Activated CD8-positive, alpha-beta memory T cell treated with anti-CD3 and anti-CD28 coated beads, Interleukin-2, amount 50 U/mL, for 1 hour (primary cell): Measurements from ENCODE around the gene DMAC2.
"Not testable (repeated sequence)": the region's sequence is repeated elsewhere in the genome, so short reads cannot be mapped to it uniquely, and the experiment has no call there.

Experiments used
- DNase-seq: peaks from one replicate; pipeline ENCODE4 v3.0.0-alpha.2; 2020; ENCODE audit errors: extremely low read depth

Gene DMAC2

DNA sequence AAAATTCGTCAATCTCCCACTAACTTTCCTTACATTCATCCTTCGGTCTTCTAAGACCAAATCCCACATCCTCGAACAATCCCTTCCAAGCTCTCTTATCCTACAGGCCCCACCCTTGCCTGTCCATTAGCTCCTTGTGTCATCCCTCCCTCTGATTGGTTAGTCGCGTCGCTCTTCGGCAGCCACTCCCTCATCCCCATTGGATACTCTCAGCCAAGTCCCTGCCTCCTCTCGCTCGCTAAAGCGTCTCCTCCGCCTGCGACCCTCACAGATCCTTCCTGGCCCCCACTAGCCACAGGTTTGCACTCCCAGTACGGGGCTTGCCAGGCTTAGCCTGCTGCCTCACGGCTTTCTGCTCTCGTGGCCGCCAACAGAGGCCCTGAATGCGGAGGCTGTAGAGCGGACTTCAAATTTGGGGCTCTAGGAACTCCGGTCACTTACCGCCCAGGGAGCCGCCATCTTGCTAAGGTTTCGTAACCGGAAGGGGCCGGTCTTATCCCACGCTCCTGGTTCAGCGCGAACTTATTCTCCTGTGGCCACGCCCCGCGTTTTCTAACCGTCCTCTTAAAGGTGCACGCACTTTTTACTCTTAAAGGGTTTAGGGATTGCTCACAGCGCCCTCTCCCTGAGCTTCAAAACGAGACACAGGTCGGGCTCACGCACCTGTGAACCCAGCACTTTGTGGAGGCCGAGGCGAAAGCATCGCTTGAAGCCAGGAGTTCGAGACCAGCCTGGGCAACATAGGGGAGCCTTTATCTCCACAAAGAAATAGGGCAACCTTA lies at the start of gene DMAC2:
Gene DMAC2, minus strand, starts transcription at position 472 of the 782 bp plus-strand sequence. Its CDS starts 13 bp downstream, at position 459.
- DNase-seq, result peak; percentile 89

DNA sequence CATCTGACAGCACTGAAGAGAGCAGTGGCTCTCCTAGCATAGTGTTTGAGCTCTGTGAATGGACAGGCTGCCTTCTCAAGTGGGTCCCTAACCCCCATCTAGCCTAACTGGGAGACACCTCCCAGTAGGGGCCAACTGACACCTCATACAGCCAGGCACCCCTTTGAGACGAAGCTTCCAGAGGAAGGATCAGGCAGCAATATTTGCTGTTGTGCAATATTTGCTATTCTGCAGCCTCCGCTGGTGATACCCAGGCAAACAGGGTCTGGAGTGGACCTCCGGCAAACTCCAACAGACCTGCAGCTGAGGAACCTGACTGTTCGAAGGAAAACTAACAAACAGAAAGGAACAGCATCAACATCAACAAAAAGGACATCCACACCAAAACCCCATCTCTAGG lies 47.2 kb upstream of the DMAC2 start:
- not testable (repeated sequence) for DNase-seq

DNA sequence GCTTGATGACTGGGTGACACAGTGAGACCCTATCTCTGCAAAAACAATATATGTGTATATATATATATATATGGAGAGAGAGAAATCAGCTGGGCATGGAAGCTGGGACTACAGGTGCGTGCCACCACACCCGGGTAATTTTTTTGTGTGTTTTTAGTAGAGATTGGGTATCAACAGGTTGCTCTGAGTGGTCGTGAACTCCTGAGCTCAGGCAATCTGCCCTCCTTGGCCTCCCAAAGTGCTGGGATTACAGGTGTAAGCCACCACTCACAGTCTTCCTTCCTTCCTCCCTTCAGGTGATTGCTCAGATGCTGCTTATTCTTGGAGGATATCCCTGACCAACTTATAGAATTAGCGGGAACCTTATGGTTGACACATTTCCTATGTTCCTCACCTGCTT lies 45.1 kb upstream of the DMAC2 start:
- DNase-seq, result no peak

DNA sequence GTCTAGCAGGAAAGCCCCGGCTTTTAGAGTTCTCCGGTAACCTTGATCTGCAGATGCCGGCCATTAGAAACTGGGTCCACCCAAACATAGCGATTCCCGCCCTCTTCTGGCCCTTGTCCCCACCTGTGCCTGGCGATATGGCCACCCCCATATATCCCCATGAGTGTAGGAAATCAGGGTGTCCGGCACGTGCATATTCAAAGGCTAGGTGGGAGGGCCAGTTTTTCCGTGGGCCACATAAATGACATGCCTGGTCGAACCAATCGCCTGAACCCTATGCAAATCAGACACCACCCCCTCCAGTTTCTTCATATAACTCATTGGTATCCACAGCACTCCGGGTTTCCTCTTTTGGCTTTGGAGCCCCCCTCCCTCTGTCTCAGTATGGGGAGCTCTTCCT lies 40.6 kb upstream of the DMAC2 start:
- DNase-seq, result no peak

DNA sequence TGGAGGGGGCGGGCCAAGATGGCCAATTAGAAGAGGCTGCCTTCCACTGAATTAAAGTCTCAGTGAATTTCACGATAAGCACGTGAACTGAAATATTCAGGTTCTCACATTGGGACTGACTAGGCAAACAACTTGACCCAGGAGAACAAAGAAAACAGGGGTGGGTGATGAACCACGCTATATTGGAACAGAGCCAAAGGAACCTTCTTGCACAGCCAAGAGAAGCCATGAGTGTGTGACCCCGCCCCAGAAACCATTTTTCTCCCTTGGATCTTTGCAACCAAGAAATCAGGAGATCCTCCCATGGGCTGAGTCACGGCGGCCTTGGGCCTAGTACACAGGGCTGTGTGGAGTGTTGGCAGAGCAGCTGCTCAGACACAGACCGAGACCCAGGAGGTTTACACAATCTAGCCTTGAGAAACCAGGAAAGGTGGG lies 40.1 kb upstream of the DMAC2 start:
- no peak for DNase-seq

DNA sequence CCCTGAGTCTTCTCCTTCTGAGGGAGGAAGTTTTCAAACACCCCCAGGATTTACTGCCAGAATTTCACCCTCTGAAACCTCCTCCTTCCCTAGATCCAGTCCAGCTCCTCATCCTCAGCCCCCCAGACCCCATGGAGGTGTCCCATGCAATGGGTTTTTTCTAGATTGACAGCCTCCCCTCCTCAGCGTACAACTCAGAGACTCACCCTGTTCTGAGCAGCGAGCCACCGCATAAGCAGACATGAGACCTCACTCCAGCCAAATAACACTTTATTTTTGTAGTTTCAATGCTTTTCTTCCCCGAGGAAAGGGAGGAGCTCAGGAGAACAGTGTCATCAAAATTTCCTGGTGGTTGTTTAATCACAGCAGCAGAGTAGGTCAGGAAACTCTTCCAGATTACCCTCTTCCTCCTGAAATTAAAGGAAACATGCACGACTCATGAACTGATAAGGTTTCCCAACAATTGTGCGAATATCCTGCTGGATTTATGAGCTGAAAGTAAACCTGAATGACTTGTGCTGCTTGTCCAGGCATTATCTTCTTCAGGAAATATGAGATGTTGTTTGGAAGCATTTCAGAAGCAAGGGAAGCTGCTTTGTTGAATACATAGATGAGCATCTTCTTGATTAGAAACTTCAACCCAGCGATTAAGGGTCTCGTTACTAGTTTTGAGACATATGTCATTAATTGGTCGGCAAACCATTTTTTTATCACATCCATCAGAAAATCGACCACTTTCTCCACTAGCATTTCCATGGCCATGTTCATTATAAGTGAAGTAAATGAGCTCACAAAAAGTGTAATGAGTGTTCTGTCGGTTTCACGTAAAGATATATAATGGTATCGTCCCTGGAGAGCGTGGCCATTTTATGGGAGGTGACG lies 39.4 kb upstream of the DMAC2 start:
- no peak for DNase-seq

DNA sequence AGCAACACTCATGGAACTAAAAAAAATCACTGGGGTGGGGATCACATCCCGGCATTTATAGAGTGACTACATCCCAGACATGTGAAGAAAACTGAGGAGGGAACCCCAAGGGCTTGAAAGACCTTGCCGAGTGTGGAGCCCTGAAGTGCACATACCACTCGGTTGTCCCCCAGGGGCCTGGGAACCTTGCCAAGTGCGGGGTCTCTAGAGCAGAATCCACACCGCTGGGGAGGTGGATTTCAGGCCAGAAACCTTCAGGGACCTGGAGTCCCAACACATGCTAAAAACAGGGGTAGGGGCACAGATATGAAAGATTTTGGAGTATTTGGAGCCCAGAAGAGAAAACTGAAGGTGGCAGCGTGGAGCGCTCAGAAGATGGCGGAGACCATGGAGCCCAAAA lies 38.5 kb upstream of the DMAC2 start:
- DNase-seq, result no peak

DNA sequence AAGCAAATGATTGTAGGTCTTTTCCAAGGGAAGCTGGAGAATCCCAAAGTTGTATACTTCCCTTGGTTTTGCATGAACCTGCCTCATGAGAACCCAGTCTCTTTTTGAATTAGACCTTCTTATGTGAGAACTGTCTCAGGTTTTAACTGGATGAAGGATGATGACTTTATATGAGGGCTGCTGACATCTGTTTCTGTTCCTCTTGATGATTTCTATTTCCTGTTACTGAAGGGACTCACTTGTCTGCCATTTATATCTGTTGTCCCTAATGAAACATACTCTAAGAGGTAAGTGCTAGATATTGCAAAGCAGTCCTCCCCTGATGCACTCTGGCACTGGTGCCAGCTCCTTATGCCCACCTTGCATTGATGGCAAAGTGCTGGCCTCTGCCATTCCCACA lies 36.9 kb upstream of the DMAC2 start:
- no peak for DNase-seq

DNA sequence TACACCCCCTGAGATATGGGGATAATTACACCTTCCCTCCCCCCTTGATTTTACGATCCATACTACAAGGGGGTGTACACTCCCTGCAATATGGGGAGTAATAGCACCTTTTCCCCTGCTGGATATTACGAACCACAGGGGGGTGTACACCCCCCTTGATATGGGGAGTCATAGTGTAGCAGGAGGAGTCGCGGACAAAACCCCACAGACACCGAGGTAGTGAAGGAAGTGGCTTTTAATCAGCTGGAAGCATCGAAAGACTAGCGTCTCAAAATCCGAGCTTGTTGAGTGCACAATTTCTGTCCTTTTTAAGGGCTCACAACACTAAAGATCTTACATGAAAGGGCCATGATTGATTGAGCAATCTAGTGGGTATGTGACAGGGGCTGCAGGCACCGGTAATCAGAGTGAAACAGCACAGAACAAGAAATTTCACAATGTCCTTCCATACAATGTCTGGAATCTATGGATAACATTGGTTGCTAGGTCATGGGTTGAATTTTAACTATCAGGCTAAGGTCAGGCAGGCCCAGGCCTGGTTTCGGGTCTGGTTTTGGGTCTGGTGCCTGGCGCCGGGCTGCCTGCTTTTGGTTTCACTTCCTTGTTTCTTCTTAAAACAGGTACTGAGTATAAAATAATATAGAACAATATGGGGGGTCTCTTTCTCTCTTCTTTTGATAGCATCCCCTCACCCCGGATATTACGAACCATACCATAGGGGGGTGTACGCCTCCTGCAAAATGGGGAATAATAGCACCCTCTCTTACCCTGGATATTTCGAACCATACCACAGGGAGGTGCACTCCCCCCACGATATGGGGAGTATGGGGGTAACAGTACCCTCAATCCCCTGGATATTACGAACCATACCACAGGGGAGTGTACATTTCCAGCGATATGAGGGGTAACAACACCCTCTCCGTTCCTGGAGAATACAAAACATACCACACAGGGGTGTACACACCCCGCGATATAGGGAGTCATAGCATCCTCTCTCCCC lies 23.8 kb upstream of the DMAC2 start:
- not testable (repeated sequence) for DNase-seq

DNA sequence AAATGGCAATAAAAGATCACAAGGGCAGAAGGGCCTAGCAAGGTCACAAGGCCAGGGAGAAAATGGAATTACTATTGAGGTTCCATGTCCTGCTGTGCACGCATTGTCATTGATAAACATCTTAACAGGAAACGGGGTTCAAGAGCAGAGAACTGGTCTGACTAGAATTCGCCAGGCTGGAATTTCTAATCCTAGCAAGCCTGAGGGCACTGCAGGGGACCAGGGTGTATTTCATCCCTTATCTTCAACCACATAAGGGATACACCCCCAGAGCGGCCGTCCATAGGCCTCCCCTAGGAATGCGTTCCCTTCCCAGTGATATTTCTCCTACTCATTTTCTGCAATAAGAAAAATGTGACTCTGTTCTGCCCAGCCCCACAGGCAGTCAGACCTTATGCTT lies 22.8 kb upstream of the DMAC2 start:
- no peak for DNase-seq

DNA sequence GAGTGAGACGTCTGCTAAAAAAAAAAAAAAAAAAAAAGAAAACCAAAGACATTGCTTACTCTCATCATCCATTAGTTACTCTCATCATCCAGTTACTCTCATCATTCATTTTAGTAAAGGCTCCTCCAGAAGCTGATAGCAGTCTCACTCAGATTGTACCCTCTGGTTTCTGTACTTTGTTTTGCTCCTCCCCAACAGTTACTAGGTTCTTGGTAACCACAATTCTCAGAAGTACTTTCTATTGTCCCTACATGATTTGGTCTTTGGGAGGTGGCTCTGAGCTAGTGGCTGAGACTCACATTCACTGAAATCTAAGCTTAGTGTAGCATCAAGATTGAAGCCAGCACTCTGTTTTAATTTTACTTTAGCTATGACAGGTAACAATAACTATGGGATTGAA lies 17.5 kb upstream of the DMAC2 start:
- DNase-seq, result no peak

DNA sequence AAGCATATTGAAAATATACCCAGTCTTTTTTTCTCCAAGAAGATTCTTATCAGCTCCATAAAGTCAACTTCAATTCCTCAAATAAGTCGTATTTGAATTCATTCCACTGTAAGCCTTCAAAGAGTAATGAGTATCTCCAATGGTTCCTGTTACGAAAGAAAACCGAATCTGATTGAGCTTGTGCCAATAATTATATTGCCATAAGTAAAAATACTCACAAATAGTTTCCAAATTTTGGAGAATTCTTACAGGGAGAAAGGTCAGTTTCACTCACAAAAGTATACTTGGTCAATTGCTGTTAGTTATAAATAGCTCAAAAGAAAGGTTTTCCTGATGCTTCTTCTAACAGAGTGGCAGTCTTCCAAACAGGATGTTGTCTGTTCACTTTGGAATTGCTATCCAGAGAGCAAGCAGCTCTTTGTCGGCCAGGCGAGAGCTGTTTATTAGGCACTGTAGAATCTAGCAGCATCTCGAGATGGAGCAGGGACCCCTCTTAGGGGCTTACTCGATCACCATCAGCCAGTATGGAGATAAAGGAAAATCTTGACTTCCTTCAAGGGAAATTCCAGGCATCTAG lies 16.7 kb upstream of the DMAC2 start:
- no peak for DNase-seq

DNA sequence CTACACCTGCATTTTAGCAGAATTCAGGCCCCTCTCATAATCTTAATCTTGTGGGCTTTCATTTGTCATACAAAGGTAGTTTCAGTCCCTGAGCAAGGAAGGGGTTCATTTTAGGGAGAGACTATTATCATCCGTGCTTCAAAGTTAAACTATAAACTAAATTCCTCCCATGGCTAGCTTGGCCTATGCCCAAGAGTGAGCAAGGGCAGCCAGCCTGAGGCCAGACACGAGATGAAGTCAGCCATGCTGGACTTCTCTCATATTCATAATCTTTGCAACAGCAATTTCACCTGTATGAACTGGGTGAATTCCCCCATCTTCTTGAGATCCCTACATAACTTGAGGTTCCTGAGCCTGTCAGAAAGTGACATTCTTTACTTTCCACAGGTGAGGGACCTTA lies 16.2 kb upstream of the DMAC2 start:
- DNase-seq, result no peak

DNA sequence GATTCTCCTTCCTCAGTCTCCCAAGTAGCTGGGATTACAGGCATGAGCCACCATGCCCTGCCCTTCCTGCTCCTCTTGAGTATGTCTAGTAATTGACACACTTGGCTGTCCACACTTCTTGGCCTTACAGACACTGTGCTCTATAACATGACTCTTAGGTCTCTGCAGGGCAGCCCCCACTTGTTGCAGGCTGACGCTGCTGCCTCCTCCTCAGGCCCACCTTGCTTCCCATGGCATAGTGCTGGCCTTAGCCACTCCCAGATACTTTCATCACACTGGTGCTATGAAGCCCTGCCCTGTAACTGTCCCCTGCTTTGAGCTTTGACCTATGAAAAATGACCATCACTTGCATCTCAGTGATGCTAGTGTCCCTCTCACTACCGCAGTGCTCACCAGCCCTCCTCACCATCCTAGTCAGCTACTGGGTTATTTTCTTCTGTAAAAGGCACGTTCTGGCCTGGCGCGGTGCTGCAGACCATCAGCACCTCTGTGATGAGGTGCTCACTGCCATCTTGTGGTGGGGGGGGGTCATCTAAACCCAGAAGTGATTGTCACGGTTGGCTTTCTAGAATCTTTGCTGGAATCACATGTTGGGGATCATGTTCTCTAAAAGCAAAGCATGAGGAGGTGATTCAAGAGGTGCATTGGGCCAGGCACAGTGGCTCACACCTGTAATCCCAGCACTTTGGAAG lies 13.0 kb upstream of the DMAC2 start:
- DNase-seq, result no peak

DNA sequence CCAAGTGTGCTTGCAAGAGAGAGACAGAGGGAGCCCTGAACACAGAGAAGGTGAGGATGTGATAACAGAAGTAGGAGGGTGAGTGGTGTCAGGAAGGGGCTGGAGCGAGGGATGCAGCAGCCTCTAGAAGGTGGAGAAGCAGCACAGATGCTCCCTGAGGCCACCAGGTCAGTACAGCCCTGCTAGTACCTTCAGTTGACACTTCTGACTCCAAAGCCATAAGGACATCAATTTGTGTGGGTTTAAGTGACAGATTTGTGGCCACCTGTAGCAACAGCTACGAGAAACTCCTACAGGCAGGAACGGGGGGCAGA lies 10.1 kb upstream of the DMAC2 start:
- DNase-seq, result no peak

DNA sequence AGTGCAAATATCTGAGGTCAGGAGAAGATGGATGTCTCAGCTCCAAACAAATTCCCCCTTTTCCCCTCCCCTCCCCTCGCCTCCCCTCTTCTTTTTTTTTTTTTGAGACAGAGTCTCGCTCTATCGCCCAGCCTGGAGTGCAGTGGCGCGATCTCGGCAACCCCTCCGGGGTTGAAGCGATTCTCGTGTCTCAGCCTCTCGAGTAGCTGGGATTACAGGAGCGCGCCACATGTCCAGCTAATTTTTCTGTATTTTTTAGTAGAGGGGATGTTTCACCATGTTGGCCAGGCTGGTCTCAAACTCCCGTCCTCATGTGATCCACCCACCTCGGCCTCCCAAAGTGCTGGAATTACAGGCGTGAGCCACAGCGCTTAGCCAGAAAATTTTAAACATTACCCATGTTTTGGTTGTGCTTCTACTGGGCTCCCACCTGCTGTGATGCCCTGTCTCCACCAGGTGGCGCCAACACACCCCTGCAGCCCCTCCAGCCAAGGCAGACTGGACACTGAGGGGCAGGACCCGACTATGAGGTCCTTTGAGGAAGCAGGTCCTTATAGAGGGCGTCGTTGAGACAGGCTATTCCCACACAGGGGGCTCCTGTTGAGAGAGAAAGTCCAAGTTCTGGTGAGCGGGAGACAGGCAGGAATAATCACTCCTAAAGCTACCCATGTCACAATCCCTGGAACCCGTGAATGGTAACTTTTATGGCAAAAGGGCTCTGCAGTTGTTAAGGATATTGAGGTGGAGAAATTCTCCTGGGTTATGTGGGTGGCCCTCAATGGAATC lies 9.6 kb upstream of the DMAC2 start:
- DNase-seq, result no peak

DNA sequence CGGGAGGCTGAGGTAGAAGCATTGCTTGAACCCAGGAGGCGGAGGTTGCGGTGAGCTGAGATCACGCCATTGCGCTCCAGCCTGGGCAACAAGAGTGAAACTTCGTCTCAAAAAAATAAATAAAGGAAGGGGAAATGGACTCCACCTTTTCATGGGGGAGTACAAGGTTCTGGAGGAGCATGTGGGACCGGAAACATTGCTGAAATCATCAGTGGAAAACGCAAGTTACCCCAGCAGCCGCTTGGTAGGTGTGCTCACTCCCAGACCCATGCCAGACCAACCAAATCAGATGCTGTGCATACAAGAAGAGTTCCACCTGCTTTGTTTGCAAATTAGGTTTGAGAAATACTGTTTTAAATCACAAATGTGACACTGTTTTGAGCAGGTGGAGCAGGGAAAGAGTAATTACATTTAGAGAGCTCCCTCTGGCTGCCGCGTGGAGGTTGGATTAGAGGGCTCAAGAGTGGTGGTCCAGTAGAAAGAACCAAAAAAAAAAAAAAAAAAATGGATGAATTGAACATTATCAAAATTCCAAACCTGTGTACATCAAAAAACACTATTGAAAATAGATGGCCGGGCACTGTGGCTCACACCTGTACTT lies 8.1 kb upstream of the DMAC2 start:
- no peak for DNase-seq

DNA sequence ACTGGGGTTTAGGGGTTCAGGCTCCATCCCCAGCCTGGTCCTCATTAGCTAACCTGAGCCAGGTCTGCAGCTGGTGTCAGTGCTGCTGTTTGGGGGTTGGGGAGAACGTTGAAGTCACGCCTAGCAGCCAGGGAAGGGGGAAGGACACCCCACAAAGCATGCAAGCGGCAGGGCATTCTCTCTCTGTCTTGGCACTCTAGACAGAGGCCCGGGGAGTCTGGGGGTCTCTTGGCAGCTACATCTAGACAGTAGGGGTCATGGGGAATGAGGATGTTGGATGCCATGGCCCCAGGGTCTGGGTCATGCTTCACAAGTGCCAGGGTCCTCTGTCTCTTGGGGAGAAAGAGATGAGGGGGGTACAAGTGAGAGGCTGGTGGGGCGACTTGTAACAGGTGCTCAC lies 5.9 kb upstream of the DMAC2 start:
- no peak for DNase-seq

DNA sequence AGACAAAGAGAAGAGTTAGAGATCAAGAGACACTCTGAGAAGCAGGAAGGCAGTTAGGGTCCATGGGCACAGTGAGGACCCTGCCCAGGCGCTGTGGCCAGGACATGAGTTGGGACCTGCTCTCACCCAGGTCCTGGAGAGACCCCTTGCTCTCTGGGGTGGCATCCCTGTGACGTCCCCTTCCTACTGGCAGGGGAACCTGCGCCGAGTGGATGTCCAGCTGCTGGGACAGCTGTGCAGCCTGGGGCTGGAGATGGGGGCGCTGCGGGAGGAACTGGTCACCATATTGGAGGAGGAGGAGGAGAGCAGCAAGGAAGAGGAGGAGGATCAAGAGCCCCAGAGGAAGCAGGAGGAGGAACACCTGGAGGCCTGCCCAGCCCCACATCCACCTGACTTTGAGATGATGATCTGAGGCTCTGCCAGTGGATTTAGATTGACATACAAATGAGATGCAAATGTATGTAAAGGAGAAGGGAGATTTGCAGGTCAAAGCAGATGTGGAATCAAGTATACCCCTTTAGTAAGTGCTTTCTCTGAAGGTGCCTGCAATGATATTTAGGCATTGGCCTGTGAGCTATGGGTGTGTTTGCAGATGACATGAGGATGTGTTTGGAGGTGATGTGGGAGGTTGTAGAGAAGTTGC lies 4.2 kb upstream of the DMAC2 start:
- no peak for DNase-seq
